K562 (cell line): ENCODE data around the gene AGBL1. TPM values are rescaled to one million over a fixed set of nuclear protein-coding genes. Genes with fewer than 3 reads are reported as not detected.

ENCODE experiments used
- ATAC-seq: fragments of 200-7000 bp; cut with Tn5 transposase; 3 replicates; pipeline ENCODE4 v1.9.1; 2020; ENCODE audit warnings: moderate library complexity
- BruUV-seq: library from RNA; stranded (reverse); fragments of 400-500 nt; replicated peaks from 2 replicates; lab custom pipeline; 2021; lab: Mats Ljungman, UMichigan
- CTCF ChIA-PET: fragments of 300-600 bp; formaldehyde crosslinking; extraction: SDS; loops from one replicate; lab custom pipeline; 2021; ENCODE audit warnings: low intra/inter-chr PET ratio; lab: Yijun Ruan, JAX
- POLR2A ChIA-PET: fragments of 300-600, 350-650 bp; sonication (Branson Sonifier 250); formaldehyde crosslinking; extraction: SDS; loops from one replicate; lab custom pipeline; 2021; ENCODE audit warnings: antibody characterized with exemption, inconsistent platforms; lab: Yijun Ruan, JAX
- DNase-seq, 4 experiments: peaks; one replicate each; pipeline versions ENCODE4 v3.0.0 to v3.0.0-alpha.2; 2011 to 2018; ENCODE audit warnings: low spot score in 3 of 4, mixed read lengths in 3 of 4; ENCODE audit errors: extremely low read depth in 1 of 4
- FAIRE-seq: peaks from 2 replicates; lab custom pipeline; 2011; peaks lifted over from hg19 to GRCh38; lab: Jason Lieb, UNC
- H2AFZ ChIP-seq: 2 replicates; pipeline ENCODE4 v1.6.0; 2011; ENCODE audit warnings: low read depth, low read length, control low read depth, inconsistent platforms
- H3K27ac ChIP-seq: fragments of 200-600 bp; 3 replicates; pipeline ENCODE4 v1.8.0; 2011; ENCODE audit warnings: low read depth, mild to moderate bottlenecking, control low read depth, inconsistent platforms, low read length, moderate library complexity, mixed read lengths; ENCODE audit errors: extremely low read depth
- H3K27me3 ChIP-seq, 2 experiments: fragments of 300-600 bp in 1 of 2; 2 replicates in 1 of 2; 3 replicates in 1 of 2; pipeline versions ENCODE4 v1.6.0 to v1.8.0; 2011; ENCODE audit warnings: inconsistent platforms in 2 of 2, low read length in 2 of 2, mild to moderate bottlenecking in 1 of 2, mixed read lengths in 1 of 2, moderate library complexity in 1 of 2; ENCODE audit not compliant: control insufficient read depth in 2 of 2, insufficient read depth in 2 of 2
- H3K36me3 ChIP-seq: fragments of 300-600 bp; 3 replicates; pipeline ENCODE4 v1.8.0; 2011; ENCODE audit warnings: mild to moderate bottlenecking, low read length, inconsistent platforms; ENCODE audit not compliant: control insufficient read depth, insufficient read depth
- H3K4me1 ChIP-seq, 2 experiments: fragments of 200-600 bp in 1 of 2; replicated peaks in 1 of 2; 2 replicates in 1 of 2; 3 replicates in 1 of 2; pipeline versions ENCODE4 v1.5.1 to v1.8.0; 2011; ENCODE audit warnings: inconsistent platforms in 2 of 2, low read length in 2 of 2, mild to moderate bottlenecking in 1 of 2, mixed read lengths in 1 of 2, moderate library complexity in 1 of 2; ENCODE audit not compliant: control insufficient read depth in 2 of 2, insufficient read depth in 2 of 2
- H3K4me2 ChIP-seq: 2 replicates; pipeline ENCODE4 v1.6.1; 2011; ENCODE audit warnings: low read length, control low read depth, inconsistent platforms, mixed read lengths; ENCODE audit not compliant: insufficient read depth
- H3K4me3 ChIP-seq: fragments of 200-600 bp; sonication (generic), shearing (Covaris generic); 2 replicates; pipeline ENCODE4 v1.5.1; 2016; ENCODE audit warnings: control low read depth, inconsistent platforms
- H3K79me2 ChIP-seq: fragments of 200-600 bp; 3 replicates; pipeline ENCODE4 v1.8.0; 2011; ENCODE audit warnings: low read length, inconsistent platforms; ENCODE audit not compliant: control insufficient read depth, insufficient read depth
- H3K9ac ChIP-seq, 2 experiments: 2 replicates each; pipeline versions ENCODE4 v1.6.0 to v1.6.1; 2011; ENCODE audit warnings: low read depth in 2 of 2, low read length in 2 of 2, control low read depth in 1 of 2, inconsistent platforms in 1 of 2, mild to moderate bottlenecking in 1 of 2, mixed read lengths in 1 of 2; ENCODE audit not compliant: insufficient read depth in 1 of 2
- H3K9me1 ChIP-seq: one replicate; pipeline ENCODE4 v1.6.0; 2011; ENCODE audit warnings: inconsistent platforms, mild to moderate bottlenecking, low read length, moderate library complexity; ENCODE audit not compliant: control insufficient read depth, insufficient read depth
- H3K9me3 ChIP-seq: replicated peaks from 2 replicates; pipeline ENCODE4 v1.5.1; 2011; ENCODE audit warnings: low read depth, low read length, inconsistent platforms; ENCODE audit not compliant: control insufficient read depth, insufficient read depth
- H4K20me1 ChIP-seq: replicated peaks from 2 replicates; pipeline ENCODE4 v1.6.1; 2011; ENCODE audit warnings: low read length, inconsistent platforms, mixed read lengths; ENCODE audit not compliant: control insufficient read depth, insufficient read depth
- DLX4 ChIP-seq: fragments of 250-450 bp; sonication (Bioruptor Pico); IDR thresholded peaks from 2 replicates; pipeline ENCODE4 v1.6.1; 2021; ENCODE audit warnings: mild to moderate bottlenecking
- FIP1L1 ChIP-seq: fragments of 200-400 bp; formaldehyde crosslinking; IDR thresholded peaks from 2 replicates; pipeline ENCODE4 v1.6.1; 2018; ENCODE audit warnings: mild to moderate bottlenecking, low read depth, low read length; ENCODE audit not compliant: poor library complexity, severe bottlenecking
- MAFK ChIP-seq: IDR thresholded peaks from 2 replicates; pipeline ENCODE4 v1.6.1; 2011; ENCODE audit warnings: low read length, improper control_type of control experiment
- POLR2B ChIP-seq: fragments of 450-650 bp; IDR thresholded peaks from 2 replicates; pipeline ENCODE4 v1.6.1; 2018; ENCODE audit warnings: low read depth; ENCODE audit not compliant: partially characterized antibody
- ZNF449 ChIP-seq: fragments of 250-450 bp; sonication (Bioruptor Pico); IDR thresholded peaks from 2 replicates; pipeline ENCODE4 v1.8.0; 2022; ENCODE audit warnings: moderate library complexity, mild to moderate bottlenecking, inconsistent platforms
- ZNF583 ChIP-seq: fragments of 250-450 bp; sonication (Bioruptor Pico); IDR thresholded peaks from 2 replicates; pipeline ENCODE4 v1.4.0; 2020
- WGBS: fragments of 100-300 bp; shearing (Covaris generic); methylation state at CpG from one replicate; pipeline ENCODE4 v1.1.6; 2016; ENCODE audit warnings: low coverage, mixed read lengths; ENCODE audit not compliant: insufficient coverage; ENCODE audit errors: missing lambda C conversion rate; 5-methylcytosine and 5-hydroxymethylcytosine counted together
- in situ Hi-C: fragments of 300-500 bp; cut with MboI; formaldehyde crosslinking; loops from 4 replicates; pipeline ENCODE4 v1.15.0; 2018; ENCODE audit warnings: inconsistent platforms, mixed read lengths
- intact Hi-C: fragments of 100-400 bp; cut with micrococcal nuclease; formaldehyde crosslinking; loops from 2 replicates; pipeline ENCODE4 v1.14.2; 2022
- polyA plus RNA-seq, 8 experiments: library from polyadenylated mRNA; depleted of rRNA in 4 of 8; stranded (reverse) in 5 of 8; unstranded in 3 of 8; fragments of >200 nt; fragmentation: Nextera tagmentation in 2 of 8; fragmentation: Illumina TruSeq in 1 of 8; extraction: Ambion mirVana in 2 of 8; extraction: Trizol in 1 of 8; gene quantifications; 2 replicates each; pipeline versions ENCODE4 v1.2.1 to v1.2.3, GENCODE V29; 2011 to 2014; ENCODE audit warnings: inconsistent platforms in 1 of 8, missing spikeins in 1 of 8
- total RNA-seq, 7 experiments: library from RNA; depleted of rRNA in 6 of 7; stranded (reverse); fragments of >200 nt in 6 of 7; fragmentation: Illumina TruSeq in 2 of 7; extraction: Trizol in 2 of 7; gene quantifications; 2 replicates each; pipeline versions ENCODE4 v1.2.1 to v1.2.3, GENCODE V29; 2011 to 2021; ENCODE audit warnings: low replicate concordance in 1 of 7

The AGBL1 gene
- total and polyA plus RNA-seq, 9 of the 15 experiments (the other 6 are each of a cell fraction or from before 2014, with no cell fraction given), result not detected

GRCh38 chr15:86948719-86949118 lies 869.0 kb downstream of the AGBL1 start:
- WGBS, result 0% methylated on average over 4 of the region's 4 CpGs
- H3K27ac ChIP-seq, result no peak overlapping the region
- POLR2A ChIA-PET, result no interaction called here

More at GRCh38 chr15:86948719-86949118, 869.0 kb downstream of the AGBL1 start:
- ATAC-seq (no peak), DNase-seq (no peak), FAIRE-seq (no peak)
- Histone ChIP-seq H3K9me3 (no peaks in the 10 kb centered on the region), H3K36me3 (no peaks in the 10 kb centered on the region), H3K9ac (no peak overlapping the region), H3K4me1 (no peaks in the 10 kb centered on the region), H3K9me1 (no peaks in the 10 kb centered on the region), H3K4me2 (no peak overlapping the region), H3K4me3 (no peak overlapping the region), H4K20me1 (no peaks in the 10 kb centered on the region), H3K79me2 (no peaks in the 10 kb centered on the region), H2AFZ (no peak overlapping the region), H3K27me3 (no peaks in the 10 kb centered on the region)
- CTCF ChIA-PET, result no interaction called here
- TF ChIP-seq POLR2B, result no peak
- TF ChIP-seq ZNF449 (CRISPR knock-in tag), result no peak
- TF ChIP-seq ZNF583 (CRISPR knock-in tag), result no peak
- TF ChIP-seq MAFK, result no peak
- TF ChIP-seq FIP1L1, result no peak
- TF ChIP-seq DLX4 (CRISPR knock-in tag), result no peak
- no TSS peak for BruUV-seq
- in situ Hi-C loops (no loop called here), intact Hi-C loops (no loop called here)
